GM19035 (cell line): ENCODE results near the gene ZNF268.
"Not testable (repeated sequence)": the region's sequence is repeated elsewhere in the genome, so short reads cannot be mapped to it uniquely, and the experiment has no call there.

Experiments used
- ATAC-seq: cut with Tn5 transposase; IDR thresholded peaks from one replicate; pipeline ENCODE4 v1.9.1; 2021; ENCODE audit not compliant: unreplicated experiment

ZNF268 gene

DNA sequence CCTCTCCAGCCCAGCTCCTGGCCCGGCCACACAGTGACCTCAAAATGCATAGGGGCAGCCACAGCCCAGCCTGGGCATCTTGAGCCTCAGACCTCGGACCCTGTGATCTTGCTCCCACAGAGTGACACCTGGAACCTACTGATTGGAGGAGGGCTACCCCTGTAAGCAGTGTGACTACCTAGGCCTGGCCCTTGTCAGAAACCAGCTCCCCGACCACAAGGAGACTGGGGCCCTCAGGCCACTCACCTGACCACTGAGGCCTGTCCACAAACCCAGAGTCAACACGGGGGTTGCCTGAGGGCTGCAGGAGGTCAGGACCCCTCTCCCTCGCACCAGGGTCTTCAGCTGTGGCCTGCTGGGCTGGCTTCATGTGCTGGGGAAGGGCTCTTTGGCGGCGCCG is 45.4 kb downstream of the ZNF268 start:
- ATAC-seq, result no peak

DNA sequence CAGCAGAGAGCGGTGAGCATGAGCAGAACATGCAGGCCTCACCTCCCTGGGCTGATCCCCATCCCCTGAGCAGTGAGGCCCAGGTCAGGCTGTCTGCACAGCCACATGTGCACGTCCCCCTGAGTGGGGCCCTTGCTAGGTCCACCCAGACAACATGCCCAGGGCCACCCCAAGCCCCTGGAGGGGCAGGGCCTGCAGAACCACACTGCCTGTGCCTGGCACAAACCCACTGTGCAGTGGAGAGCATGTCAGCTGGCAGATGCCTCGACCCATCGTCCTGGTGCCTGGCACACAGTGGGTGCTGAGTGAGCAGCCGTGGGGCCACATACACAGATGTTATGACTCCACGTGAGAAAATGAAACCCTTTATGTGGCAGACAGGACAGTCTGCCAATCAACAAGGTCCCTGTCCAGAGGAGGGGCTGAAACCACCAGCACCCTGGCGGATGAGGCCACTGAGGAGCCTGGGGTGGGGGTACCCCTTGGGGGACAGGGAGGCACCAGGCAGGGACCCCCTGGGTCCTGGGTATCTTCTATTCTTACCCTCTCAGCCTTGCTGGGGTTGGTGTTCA is 46.1 kb downstream of the ZNF268 start:
- ATAC-seq, result no peak

DNA sequence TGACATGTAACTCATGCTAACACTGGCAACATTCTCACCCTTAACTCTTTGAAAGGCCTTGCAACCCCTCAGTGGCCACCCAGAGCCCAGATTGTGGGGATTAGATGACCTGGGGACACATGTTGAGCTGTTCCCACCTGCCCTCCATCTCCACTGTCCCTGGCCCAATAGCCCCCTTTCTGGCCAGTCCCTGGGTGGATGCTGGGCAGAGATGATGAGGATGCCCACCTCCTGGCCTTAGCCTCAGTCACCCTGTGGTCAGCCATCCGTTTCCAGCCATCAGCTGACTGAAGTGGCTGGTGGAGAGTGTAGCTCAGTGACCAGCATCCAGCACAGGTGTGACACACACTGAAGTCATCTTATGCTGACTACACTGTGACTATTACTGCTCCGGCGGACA is 49.7 kb downstream of the ZNF268 start:
- ATAC-seq, result no peak

DNA sequence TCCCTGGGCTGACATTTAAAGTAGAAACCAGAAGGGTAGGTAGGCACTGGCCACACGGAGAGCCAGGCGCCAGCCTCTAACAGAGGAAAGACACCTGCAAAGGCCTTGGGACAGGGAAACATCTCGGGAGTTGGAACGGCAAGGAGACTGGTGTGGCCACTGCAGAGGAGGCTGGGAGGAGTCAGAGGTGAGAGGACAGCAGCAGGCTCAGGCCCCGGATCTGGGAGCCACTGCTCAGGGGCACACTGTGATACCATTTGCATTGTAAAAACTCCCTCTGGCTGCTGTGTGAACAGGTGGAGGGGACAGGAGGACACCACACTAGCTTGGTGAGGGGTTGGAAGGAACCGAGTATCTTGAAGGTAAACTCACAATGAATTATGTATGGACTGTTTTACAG is 51.7 kb downstream of the ZNF268 start:
- ATAC-seq, result no peak

DNA sequence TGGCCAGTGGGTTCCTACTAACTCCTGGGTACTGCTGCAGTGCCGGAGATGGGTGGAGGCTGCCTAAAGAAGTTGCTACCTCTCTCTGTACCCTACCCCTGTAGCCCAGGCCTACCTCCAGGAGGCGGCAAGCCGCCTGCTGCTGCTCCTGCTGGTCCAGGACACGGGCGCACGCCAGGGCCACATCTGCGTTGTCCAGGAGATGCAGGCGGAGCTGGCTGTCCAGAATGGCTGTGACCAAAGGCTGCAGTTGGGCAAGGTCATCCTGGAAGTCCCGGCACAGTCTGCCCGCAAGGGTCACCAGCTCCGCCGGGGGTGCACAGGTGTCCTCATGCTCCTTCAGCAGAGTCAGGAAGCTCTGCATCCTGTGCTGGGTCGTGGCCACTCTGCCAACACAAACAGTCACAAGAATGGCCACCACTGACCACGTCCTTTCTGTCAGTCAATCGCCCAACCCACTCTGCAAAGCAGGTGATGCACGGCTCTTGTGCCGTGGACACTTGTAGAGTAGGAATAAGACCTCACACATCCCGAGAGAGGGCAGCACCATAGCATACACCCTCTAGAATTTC is 52.8 kb downstream of the ZNF268 start:
- ATAC-seq, result no peak

DNA sequence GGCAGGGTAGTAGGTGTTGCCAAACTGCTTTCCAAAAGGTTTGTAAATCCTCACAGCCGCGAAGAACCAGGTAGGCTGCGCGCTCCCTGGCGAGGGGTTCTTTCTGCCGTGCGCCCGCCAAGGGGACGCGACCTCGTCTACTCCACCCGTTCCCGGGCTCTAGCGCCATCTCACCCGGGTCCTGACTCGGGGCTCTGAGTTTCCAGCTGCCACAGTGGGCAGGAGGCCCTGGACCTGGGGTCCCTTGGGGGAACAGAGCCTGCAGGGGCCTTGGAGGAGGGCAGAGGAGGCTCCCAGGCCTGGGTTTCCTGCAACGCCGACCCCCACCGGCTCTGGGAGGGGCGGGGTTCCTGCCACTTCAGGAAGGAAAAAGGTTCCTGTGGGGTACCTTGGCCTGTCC is 53.7 kb downstream of the ZNF268 start:
- no peak for ATAC-seq

DNA sequence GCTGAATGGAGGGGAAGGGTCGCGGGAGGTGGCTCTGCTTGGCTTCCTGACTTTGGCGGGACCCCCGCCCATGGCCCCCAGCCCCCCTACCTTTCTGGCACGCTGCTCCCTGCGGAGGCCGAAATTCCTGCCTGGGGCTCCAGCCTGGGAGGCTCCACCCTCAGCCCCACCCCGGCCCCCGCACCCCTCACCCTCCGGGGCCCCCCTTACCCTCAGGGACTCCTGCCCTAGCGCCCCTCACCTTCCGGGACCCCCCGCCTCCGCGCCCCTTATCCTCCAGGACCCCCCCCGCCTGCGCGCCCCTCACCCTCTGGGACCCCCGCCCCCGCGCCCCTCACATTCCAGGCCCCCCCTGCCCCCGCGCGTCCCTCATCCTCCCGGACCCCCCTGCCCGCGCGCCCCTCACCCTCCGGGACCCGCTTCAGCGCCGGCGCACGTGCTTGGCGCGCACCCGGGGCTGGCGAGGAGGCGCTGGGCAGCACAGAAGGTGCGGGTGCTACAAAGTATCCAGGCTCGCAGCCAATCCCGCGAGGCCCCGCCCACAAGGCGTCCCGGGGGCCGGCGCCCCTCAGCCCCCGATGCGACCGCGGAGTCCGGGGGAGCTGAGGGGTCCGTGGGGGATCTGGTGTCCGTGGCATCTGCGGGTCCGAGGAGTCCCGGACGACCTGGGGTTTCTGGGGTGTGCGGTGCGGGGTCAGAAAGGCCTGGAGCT is 54.3 kb downstream of the ZNF268 start, which contains the start of gene ANHX:
ANHX (minus strand) TSS at position 477 of the 712 bp plus-strand sequence. CDS start 1,521 bp downstream, outside the sequence.
- ATAC-seq, result no peak

DNA sequence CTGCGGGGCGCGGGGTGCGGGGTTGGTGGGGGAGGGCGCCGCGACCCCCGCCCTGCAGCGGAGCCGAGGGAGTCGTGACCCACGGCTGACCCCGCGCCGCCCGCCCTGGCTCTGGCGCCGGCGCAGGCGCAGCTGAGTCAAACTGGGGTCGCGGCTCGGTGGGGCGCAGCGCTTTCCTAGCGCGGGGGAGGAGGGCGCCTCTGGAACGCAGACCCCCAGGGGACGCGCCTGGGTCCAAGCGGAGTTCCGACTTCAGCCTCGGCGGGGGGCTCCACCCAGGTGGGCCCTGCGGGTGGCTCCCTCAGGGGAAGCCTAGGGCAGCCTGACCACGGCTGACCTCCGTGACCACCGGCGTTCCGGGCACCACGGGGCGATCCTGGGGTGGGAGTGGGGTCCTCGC is 54.8 kb downstream of the ZNF268 start:
- no peak for ATAC-seq

DNA sequence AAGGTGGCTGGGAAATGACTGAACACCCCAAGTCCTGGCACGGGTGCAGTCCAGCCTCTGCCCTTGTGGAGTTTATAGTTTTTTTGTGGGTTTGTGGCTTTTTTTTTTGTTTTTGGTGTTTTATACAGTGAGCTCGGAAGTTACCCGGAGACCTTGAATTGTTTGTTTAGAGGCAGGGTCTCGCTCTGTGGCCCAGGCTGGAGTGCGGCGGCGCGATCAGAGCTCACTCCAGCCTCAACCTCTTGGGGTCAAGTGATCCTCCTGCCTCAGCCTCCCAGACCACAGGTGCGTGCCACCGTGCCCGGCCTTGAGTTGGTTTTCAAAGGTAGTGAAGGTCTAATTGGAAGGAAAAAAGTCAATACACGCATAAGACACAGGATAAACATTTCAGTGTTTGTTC is 55.3 kb downstream of the ZNF268 start:
- no peak for ATAC-seq

DNA sequence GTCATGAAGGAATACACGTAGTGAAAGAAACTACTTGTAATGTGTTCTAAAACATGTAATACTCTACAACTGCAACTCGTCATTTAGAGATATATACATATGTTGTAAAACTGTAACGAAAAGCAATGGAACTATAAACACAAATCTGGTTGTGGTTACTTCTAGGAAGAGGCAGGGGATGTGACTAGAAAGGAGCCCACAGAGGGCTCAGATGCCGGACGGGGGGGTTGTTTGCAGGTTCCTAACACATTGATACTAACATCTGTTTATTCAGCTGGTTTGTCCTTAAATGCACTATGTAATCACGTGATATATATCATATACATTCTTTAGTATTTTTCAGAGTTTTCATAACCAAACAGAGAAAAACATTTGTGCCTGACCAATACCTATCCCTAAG is 70.4 kb downstream of the ZNF268 start:
- no peak for ATAC-seq

DNA sequence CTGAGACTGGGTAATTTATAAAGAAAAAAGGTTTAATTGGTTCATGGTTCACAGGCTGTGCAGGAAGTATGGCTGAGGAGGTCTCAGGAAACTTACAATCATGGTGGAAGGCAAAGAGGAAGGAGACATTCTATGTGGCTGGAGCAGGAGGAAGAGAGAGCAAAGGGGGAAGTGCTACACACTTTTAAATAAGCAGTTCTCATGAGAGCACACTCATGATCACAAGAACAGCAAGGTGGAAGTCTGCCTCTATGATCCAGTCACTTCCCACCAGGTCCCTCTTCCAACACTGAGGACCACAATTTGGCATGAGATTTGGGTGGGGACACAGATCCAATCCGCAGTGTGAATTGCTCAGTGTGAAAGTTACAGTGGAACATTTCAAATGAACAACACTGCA is 74.5 kb downstream of the ZNF268 start:
- ATAC-seq, result not testable (repeated sequence)

DNA sequence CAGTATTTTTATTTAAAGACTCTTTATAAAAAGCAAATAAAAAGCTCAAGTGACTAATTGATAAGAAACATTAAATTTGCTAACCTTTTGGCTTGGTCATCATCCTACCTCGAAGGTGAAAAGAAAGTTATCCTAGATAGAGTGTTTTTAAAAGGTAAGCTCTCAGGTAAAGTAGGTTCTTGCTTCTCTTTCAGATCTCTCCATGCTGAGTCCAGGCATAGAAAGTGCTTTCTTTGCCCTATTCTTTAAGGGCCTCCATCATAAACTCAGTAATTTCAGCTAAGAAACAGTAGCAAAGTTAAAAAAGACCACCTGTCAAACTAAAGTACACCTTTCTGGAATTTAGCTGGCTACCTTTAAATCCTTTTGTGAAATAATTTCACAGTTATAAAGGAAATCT is 75.0 kb downstream of the ZNF268 start:
- ATAC-seq, result no peak

DNA sequence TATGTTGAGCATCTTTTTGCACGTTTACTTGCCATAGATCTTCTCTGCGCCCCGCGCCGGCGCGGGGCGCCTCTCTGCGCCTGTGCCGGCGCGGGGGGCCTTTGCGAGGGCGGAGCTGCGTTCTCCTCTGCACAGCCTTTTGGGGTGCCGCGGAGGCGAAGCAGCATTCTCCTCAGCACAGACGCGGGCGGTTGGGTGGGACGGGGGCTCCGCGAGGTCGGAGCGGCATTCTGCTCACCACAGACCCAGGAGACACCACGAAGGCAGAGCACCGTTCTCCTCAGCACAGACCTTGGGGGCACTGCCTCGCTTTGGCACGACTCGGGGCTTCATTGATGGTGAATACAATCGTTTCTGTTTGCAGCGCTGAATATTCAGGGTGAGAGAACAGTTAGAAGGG is 82.9 kb downstream of the ZNF268 start:
- no peak for ATAC-seq
